AG04450 (cell line): Measurements from ENCODE around the gene PPM1K. TPM values are rescaled to one million over a fixed set of nuclear protein-coding genes. Genes with fewer than 3 reads are reported as not detected.

Source experiments
- CTCF ChIA-PET: fragments of 300-600, 350-600 bp; formaldehyde crosslinking; extraction: SDS; loops from one replicate; lab custom pipeline; 2022; ENCODE audit warnings: antibody characterized with exemption, inconsistent platforms; lab: Charles Lee
- POLR2A ChIA-PET: fragments of 350-600 bp; formaldehyde crosslinking; extraction: SDS; loops from one replicate; lab custom pipeline; 2021; ENCODE audit warnings: antibody characterized with exemption, inconsistent platforms; lab: Yijun Ruan, JAX
- DNase-seq: peaks from one replicate; pipeline ENCODE4 v3.0.0-alpha.2; 2011; ENCODE audit warnings: low read depth, low spot score
- H3K27ac ChIP-seq: one replicate; pipeline ENCODE4 v1.5.1; 2012; ENCODE audit warnings: low read depth, low read length, control low read depth
- H3K27me3 ChIP-seq: one replicate; pipeline ENCODE4 v1.6.0; 2012; ENCODE audit warnings: low read length; ENCODE audit not compliant: control insufficient read depth, insufficient read depth
- H3K4me3 ChIP-seq: 2 replicates; pipeline ENCODE4 v1.5.1; 2011; ENCODE audit warnings: mild to moderate bottlenecking, low read depth, low read length, control low read depth
- H3K9me3 ChIP-seq: 2 replicates; pipeline ENCODE4 v1.5.1; 2012; ENCODE audit warnings: low read length; ENCODE audit not compliant: control insufficient read depth, insufficient read depth
- polyA plus RNA-seq: library from polyadenylated mRNA; depleted of rRNA; stranded (reverse); fragments of >200 nt; gene quantifications from 2 replicates; pipeline ENCODE4 v1.2.3, GENCODE V29; 2011
- TF ChIP-seq, protein P1 (sequence below): IDR thresholded peaks from 2 replicates; pipeline ENCODE4 v1.5.1; 2011; ENCODE audit warnings: low read depth, low read length, control low read depth, inconsistent platforms

PPM1K gene
- polyA plus RNA-seq, 1 experiment = 9.6 TPM

DNA sequence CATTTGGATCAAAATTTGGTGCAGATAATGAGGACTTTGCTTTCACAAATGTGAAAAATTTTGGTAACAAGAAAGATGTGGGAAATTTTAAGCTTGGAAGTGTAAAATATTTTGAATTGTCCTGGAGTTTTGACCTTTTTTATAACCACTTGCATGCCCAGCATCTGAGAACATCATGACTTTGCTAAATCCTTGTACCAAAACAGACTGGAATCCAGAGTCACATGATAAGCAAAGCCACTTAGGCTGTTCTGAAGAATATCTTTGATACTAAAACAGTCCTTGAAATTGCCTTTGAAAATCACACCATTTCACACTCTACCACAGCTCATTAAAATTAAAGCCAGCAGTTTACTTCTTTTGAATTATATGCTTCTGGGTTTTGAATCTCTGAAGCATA is 2.5 kb upstream of the PPM1K start:
- CTCF ChIA-PET = interaction anchor here (0.6 to 1.7 kb wide), 3 partner anchors 68 to 228 kb away, joined by 3 to 4 read pairs (median 3); partner anchors contain the start of gene HERC6
- TF ChIP-seq, protein P1, sequence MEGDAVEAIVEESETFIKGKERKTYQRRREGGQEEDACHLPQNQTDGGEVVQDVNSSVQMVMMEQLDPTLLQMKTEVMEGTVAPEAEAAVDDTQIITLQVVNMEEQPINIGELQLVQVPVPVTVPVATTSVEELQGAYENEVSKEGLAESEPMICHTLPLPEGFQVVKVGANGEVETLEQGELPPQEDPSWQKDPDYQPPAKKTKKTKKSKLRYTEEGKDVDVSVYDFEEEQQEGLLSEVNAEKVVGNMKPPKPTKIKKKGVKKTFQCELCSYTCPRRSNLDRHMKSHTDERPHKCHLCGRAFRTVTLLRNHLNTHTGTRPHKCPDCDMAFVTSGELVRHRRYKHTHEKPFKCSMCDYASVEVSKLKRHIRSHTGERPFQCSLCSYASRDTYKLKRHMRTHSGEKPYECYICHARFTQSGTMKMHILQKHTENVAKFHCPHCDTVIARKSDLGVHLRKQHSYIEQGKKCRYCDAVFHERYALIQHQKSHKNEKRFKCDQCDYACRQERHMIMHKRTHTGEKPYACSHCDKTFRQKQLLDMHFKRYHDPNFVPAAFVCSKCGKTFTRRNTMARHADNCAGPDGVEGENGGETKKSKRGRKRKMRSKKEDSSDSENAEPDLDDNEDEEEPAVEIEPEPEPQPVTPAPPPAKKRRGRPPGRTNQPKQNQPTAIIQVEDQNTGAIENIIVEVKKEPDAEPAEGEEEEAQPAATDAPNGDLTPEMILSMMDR = no peak

DNA sequence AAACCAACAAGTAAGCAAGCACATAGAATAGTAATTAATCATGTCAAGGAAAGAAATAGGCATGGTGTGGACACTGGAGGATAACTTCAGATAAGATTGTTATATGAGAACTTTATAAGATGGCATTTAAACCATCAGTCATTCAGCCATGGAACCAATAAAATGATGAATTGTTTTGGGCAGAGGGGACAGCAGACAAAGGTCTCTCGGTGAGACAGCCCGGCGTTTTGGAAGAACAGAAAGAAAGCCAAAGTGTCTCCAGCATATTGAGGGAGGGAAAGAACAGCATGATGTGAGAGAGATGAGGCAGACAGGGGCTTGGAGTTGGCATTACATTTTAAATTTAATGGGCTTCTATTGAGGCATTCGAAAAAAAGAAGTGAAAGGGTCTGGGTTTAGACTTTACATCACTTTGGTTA is 883 bp upstream of the PPM1K start:
- CTCF ChIA-PET = interaction anchor here (0.6 kb wide), 1 partner anchor 77 kb away, joined by 3 read pairs; no protein-coding TSS in a partner anchor
- POLR2A ChIA-PET = interaction anchor here (1.4 kb wide), 1 partner anchor 239 kb away, joined by 4 read pairs; the partner anchor contains the start of gene PYURF

More for the DNA sequence above, 2.5 kb upstream of the PPM1K start:
- Histone ChIP-seq H3K9me3 (no peaks in the 10 kb centered on the region; the same call in 1 of the 2 replicates), H3K4me3 (no peak overlapping the region), H3K27me3 (peaks cover 5% of the 10 kb centered on the region), H3K27ac (no peak overlapping the region)
- no peak for DNase-seq
- POLR2A ChIA-PET = no interaction called here

DNA sequence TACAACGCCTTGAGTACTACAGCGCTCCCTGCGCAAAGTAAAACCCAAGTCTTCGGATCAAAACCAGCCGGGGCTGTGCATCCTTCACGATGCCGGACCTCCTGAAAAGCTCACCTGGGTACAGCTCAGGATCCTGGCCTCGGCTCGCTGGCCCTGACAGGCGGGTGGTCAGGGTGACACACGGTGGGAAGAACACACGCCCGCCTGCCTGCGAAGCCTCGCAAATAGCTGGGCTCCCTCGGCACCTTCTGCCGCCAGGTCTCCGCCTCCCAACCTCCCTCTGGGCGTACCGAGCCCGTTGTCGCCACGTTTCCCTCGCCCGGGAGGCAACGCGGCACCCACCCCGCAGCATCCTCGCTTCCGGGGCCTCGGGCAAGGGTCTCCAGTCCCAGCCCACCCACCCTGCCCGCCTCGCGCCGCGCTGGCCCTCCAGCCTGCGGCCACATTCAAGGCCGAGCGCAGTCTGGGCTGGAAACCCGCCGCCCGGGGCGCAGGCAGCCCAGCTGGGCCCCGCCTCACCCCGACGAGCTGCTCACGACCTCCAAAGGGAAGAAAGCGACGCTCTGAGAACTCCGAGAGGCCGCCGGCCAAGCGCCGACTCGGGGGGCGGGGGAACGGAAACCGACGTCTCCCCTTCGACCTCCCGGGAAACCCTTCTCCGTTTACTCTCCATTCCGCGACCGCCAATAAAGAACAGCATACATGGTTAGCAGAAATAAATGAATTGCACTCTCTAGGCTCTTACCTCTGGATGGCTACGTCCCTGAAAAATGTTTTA is 511 bp downstream of the PPM1K start:
- H3K4me3 ChIP-seq = peak overlapping the region; percentile 90
- H3K27me3 ChIP-seq = peaks cover 2% of the 10 kb centered on the region
- ChIA-PET POLR2A (interaction anchor here (0.6 to 1.4 kb wide), 2 partner anchors 97 to 240 kb away, joined by 4 to 16 read pairs; partner anchors contain the start of gene PYURF), CTCF (interaction anchor here (0.6 to 1.8 kb wide), 4 partner anchors 65 to 389 kb away, joined by 3 to 11 read pairs (median 4); no protein-coding TSS in a partner anchor)
- DNase-seq = no peak
- peak overlapping the region; percentile 95 for H3K27ac ChIP-seq
- no peaks in the 10 kb centered on the region; the same call in 1 of the 2 replicates for H3K9me3 ChIP-seq
- TF ChIP-seq, protein P1 = no peak

More for the DNA sequence above, 883 bp upstream of the PPM1K start:
- no peak overlapping the region for H3K27ac ChIP-seq
- TF ChIP-seq, protein P1 = no peak
- peaks cover 5% of the 10 kb centered on the region for H3K27me3 ChIP-seq
- no peaks in the 10 kb centered on the region; the same call in 1 of the 2 replicates for H3K9me3 ChIP-seq
- no peak for DNase-seq
- H3K4me3 ChIP-seq = peak overlapping the region; percentile 83

DNA sequence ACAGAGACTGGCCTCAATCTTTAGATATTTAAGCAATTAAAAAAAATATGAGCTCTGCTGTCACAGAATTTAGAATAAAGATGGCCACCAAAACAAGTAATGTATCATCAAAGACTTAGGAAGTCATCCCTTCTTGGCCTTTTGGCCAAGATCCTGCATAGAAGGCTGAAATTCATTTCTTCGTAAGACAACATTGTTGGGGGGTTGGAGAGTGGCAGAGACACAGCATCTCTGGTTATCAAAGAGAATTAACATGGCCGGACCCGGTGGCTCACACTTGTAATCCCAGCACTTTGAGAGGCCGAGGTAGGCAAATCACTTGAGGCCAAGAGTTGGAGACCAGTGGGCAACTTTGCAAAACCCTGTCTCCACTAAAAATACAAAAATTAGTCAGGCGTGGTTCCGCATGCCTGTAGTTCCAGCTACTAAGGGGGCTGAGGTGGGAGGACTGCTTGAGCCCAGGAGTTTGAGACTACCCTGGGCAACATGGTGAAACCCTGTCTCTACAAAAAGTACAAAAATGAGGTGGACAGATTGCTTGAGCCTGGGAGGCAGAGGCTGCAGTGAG is 4.0 kb downstream of the PPM1K start:
- ChIA-PET CTCF (interaction anchor here (1.5 kb wide), 1 partner anchor 235 kb away, joined by 3 read pairs; no protein-coding TSS in a partner anchor), POLR2A (no interaction called here)
- Histone ChIP-seq H3K27me3 (no peaks in the 10 kb centered on the region), H3K27ac (no peak overlapping the region), H3K4me3 (no peak overlapping the region), H3K9me3 (peaks cover 4% of the 10 kb centered on the region; the same call in 1 of the 2 replicates)
- DNase-seq = no peak
- TF ChIP-seq, protein P1 = no peak
